Mesenchymal stem cell (in vitro differentiated cells and primary cell): ENCODE results near the gene RLN1.
A peak's percentile ranks its signal among the peaks of the same experiment; 100 is the strongest.

Experiments
- DNase-seq: peaks from one replicate; pipeline ENCODE4 v3.0.0-alpha.2; 2013
- H2AFZ ChIP-seq: one replicate; pipeline ENCODE4 v1.6.1; 2013; ENCODE audit warnings: low read depth, mild to moderate bottlenecking, control low read depth, inconsistent platforms, low read length, moderate library complexity
- H2AK5ac ChIP-seq: 2 replicates; pipeline ENCODE4 v1.6.1; 2013; ENCODE audit warnings: low read length, moderate library complexity, mild to moderate bottlenecking, inconsistent platforms; ENCODE audit not compliant: severe bottlenecking
- H2BK120ac ChIP-seq: one replicate; pipeline ENCODE4 v1.6.1; 2013; ENCODE audit warnings: low read depth, mild to moderate bottlenecking, inconsistent platforms, low read length, moderate library complexity
- H2BK12ac ChIP-seq, 2 experiments: one replicate each; pipeline ENCODE4 v1.6.1; 2013; ENCODE audit warnings: inconsistent platforms in 2 of 2, low read length in 2 of 2, mild to moderate bottlenecking in 2 of 2, moderate library complexity in 2 of 2, control low read depth in 1 of 2
- H2BK15ac ChIP-seq: one replicate; pipeline ENCODE4 v1.6.1; 2013; ENCODE audit warnings: mild to moderate bottlenecking, low read depth, inconsistent platforms; ENCODE audit not compliant: poor library complexity, severe bottlenecking
- H2BK5ac ChIP-seq: 2 replicates; pipeline ENCODE4 v1.6.1; 2013; ENCODE audit warnings: low read depth, mild to moderate bottlenecking, low read length, control low read depth, inconsistent platforms; ENCODE audit not compliant: poor library complexity, severe bottlenecking
- H3K14ac ChIP-seq, 2 experiments: one replicate each; pipeline ENCODE4 v1.6.1; 2013; ENCODE audit warnings: inconsistent platforms in 2 of 2, low read length in 2 of 2, control low read depth in 1 of 2, mild to moderate bottlenecking in 1 of 2, moderate library complexity in 1 of 2
- H3K18ac ChIP-seq, 2 experiments: one replicate each; pipeline ENCODE4 v1.6.1; 2013; ENCODE audit warnings: inconsistent platforms in 2 of 2, low read length in 2 of 2, control low read depth in 1 of 2, low read depth in 1 of 2, mild to moderate bottlenecking in 1 of 2
- H3K23ac ChIP-seq, 2 experiments: one replicate each; pipeline ENCODE4 v1.6.1; 2013; ENCODE audit warnings: inconsistent platforms in 2 of 2, low read length in 2 of 2, mild to moderate bottlenecking in 2 of 2, moderate library complexity in 2 of 2, control low read depth in 1 of 2
- H3K27ac ChIP-seq: 2 replicates; pipeline ENCODE4 v1.5.1; 2013; ENCODE audit warnings: mild to moderate bottlenecking, moderate library complexity, low read length, control low read depth, inconsistent platforms; ENCODE audit not compliant: poor library complexity, severe bottlenecking
- H3K27me3 ChIP-seq, 2 experiments: 2 replicates each; pipeline versions ENCODE4 v1.6.1 to v1.7.0; 2013; ENCODE audit warnings: low read length in 2 of 2, mild to moderate bottlenecking in 2 of 2, moderate library complexity in 2 of 2, control low read depth in 1 of 2, inconsistent platforms in 1 of 2; ENCODE audit not compliant: control insufficient read depth in 1 of 2, insufficient read depth in 1 of 2
- H3K36me3 ChIP-seq, 2 experiments: 2 replicates each; pipeline versions ENCODE4 v1.6.1 to v1.7.0; 2013; ENCODE audit warnings: low read length in 2 of 2, control low read depth in 1 of 2, inconsistent platforms in 1 of 2, low read depth in 1 of 2, mild to moderate bottlenecking in 1 of 2; ENCODE audit not compliant: insufficient read depth in 2 of 2, control insufficient read depth in 1 of 2
- H3K4ac ChIP-seq, 2 experiments: one replicate each; pipeline ENCODE4 v1.6.1; 2013; ENCODE audit warnings: inconsistent platforms in 2 of 2, low read length in 2 of 2, mild to moderate bottlenecking in 2 of 2, moderate library complexity in 2 of 2, control low read depth in 1 of 2, low read depth in 1 of 2
- H3K4me1 ChIP-seq: 2 replicates; pipeline ENCODE4 v1.6.1; 2013; ENCODE audit warnings: low read depth, low read length, control low read depth; ENCODE audit not compliant: control insufficient read depth, insufficient read depth
- H3K4me2 ChIP-seq: 2 replicates; pipeline ENCODE4 v1.6.1; 2013; ENCODE audit warnings: low read length, mild to moderate bottlenecking, inconsistent platforms; ENCODE audit not compliant: poor library complexity, severe bottlenecking
- H3K4me3 ChIP-seq, 2 experiments: 2 replicates each; pipeline versions ENCODE4 v1.5.1 to v1.7.0; 2013; ENCODE audit warnings: low read length in 2 of 2, mild to moderate bottlenecking in 2 of 2, control low read depth in 1 of 2, low read depth in 1 of 2; ENCODE audit not compliant: insufficient read depth in 1 of 2
- H3K79me1 ChIP-seq: replicated peaks from 2 replicates; pipeline ENCODE4 v1.6.1; 2013; ENCODE audit warnings: mild to moderate bottlenecking, control low read depth, low read length, inconsistent platforms; ENCODE audit not compliant: poor library complexity, severe bottlenecking
- H3K9ac ChIP-seq: 2 replicates; pipeline ENCODE4 v1.7.0; 2013; ENCODE audit warnings: mild to moderate bottlenecking, low read length, moderate library complexity
- H3K9me3 ChIP-seq: 2 replicates; pipeline ENCODE4 v1.7.0; 2013; ENCODE audit warnings: mild to moderate bottlenecking, low read length; ENCODE audit not compliant: control insufficient read depth
- H4K8ac ChIP-seq: one replicate; pipeline ENCODE4 v1.6.1; 2013; ENCODE audit warnings: inconsistent platforms, mild to moderate bottlenecking, low read length, moderate library complexity
- H4K91ac ChIP-seq: one replicate; pipeline ENCODE4 v1.6.1; 2013; ENCODE audit warnings: mild to moderate bottlenecking, low read length, inconsistent platforms
- WGBS: methylation state at CpG from one replicate; pipeline ENCODE4 v1.1.7; 2013; ENCODE audit warnings: mixed read lengths; 5-methylcytosine and 5-hydroxymethylcytosine counted together

RLN1 gene

DNA sequence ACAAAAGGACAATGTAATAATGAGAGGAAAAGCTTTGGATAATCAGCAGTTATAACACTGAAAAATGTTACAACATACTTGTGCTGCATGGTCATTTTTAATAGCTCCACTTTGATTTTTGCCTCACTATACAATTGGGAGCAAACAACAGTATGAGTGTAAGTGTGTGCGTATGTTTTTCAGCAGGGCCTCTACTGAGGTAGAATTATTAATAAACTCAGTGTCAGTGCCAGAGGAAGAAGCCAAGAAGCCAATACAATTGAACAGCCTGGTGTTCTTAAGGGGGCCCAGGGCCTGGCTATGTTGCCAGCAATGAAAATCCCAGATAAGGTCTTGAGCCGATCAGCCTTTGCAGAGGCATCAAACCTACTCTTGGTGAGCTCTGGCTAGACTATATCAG is 16.1 kb upstream of the RLN1 start:
- 97% methylated on average over 2 of the region's 2 CpGs for WGBS

DNA sequence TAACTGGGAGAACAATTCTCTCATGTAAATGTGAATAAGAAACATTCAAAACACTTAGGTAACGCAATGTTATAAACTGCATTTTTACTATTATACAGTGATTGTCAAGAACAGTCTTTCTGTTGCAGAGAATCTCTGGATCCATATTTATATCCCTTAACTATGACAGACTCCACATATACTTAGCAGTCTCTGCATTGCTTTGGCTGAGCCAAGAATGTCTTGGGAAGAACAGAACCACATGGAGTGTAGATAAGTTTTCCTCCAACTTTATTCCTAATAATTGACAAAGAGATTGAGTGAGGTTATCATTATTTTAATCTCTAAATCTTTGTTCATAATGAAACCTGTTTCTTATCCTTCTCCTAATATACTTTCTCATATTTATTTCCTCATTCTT is 15.6 kb upstream of the RLN1 start:
- Histone ChIP-seq H3K4ac (no peak overlapping the region), H2BK12ac (no peak overlapping the region), H4K8ac (no peak overlapping the region), H3K27me3 (no peaks in the 10 kb centered on the region), H3K4me2 (no peak overlapping the region), H2BK15ac (no peak overlapping the region), H2BK120ac (no peak overlapping the region), H3K18ac (no peak overlapping the region), H3K9ac (no peak overlapping the region), H4K91ac (no peak overlapping the region), H3K27ac (no peak overlapping the region), H3K9me3 (peaks cover 8% of the 10 kb centered on the region), H2AFZ (no peak overlapping the region), H2AK5ac (no peak overlapping the region), H3K36me3 (peaks cover 0 to 7% of the 10 kb centered on the region in 2 experiments), H3K14ac (no peak overlapping the region), H3K23ac (no peak overlapping the region), H2BK5ac (no peak overlapping the region), H3K79me1 (no peaks in the 10 kb centered on the region), H3K4me1 (no peaks in the 10 kb centered on the region), H3K4me3 (no peak overlapping the region)
- WGBS, result no CpG with 5 or more reads among the region's 1 CpG
- DNase-seq, result no peak

More for the DNA sequence above, 16.1 kb upstream of the RLN1 start:
- H2BK5ac ChIP-seq, result no peak overlapping the region
- no peak overlapping the region for H3K9ac ChIP-seq
- peaks cover 0 to 13% of the 10 kb centered on the region in 2 experiments for H3K36me3 ChIP-seq
- H2BK120ac ChIP-seq, result no peak overlapping the region
- no peaks in the 10 kb centered on the region for H3K4me1 ChIP-seq
- no peak overlapping the region for H2AFZ ChIP-seq
- no peak overlapping the region for H3K18ac ChIP-seq
- H2BK15ac ChIP-seq, result no peak overlapping the region
- no peak overlapping the region for H4K8ac ChIP-seq
- H3K79me1 ChIP-seq, result no peaks in the 10 kb centered on the region
- no peak overlapping the region for H3K14ac ChIP-seq
- H3K4me3 ChIP-seq, result no peak overlapping the region
- H3K9me3 ChIP-seq, result peaks cover 2% of the 10 kb centered on the region
- H3K23ac ChIP-seq, result no peak overlapping the region
- no peak overlapping the region for H3K4me2 ChIP-seq
- no peak overlapping the region for H4K91ac ChIP-seq
- H2BK12ac ChIP-seq, result no peak overlapping the region
- H2AK5ac ChIP-seq, result no peak overlapping the region
- no peak overlapping the region for H3K4ac ChIP-seq
- no peak for DNase-seq
- no peaks in the 10 kb centered on the region for H3K27me3 ChIP-seq
- H3K27ac ChIP-seq, result no peak overlapping the region

DNA sequence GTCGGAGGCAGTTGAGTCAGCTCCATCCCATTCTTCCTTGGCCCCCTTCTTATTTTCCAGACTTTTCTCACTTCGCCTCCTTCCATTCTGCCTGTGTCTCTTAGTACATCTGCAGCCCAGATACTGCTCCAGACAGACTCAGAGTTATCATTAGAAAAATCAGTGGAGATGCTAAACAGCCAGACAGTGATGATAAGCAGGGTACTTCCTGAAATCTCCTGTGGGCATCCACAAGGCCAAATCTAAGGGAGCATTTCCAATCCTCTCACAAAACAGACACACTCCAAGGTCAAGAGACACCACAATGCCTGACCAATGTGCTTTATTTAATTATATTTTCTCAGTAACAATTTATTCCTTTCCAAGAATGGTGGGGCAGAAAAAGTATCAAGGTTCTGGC is 14.5 kb upstream of the RLN1 start:
- Histone ChIP-seq H3K27me3 (no peaks in the 10 kb centered on the region), H3K4ac (no peak overlapping the region), H3K36me3 (peaks cover 0 to 7% of the 10 kb centered on the region in 2 experiments), H4K8ac (no peak overlapping the region), H3K4me3 (no peak overlapping the region), H4K91ac (no peak overlapping the region), H2BK120ac (no peak overlapping the region), H3K9me3 (peaks cover 16% of the 10 kb centered on the region), H3K9ac (no peak overlapping the region), H2AFZ (no peak overlapping the region), H2BK5ac (no peak overlapping the region), H2AK5ac (no peak overlapping the region), H3K4me2 (no peak overlapping the region), H3K79me1 (no peaks in the 10 kb centered on the region), H3K14ac (no peak overlapping the region), H3K4me1 (no peaks in the 10 kb centered on the region), H3K27ac (no peak overlapping the region), H3K18ac (no peak overlapping the region), H3K23ac (no peak overlapping the region), H2BK12ac (no peak overlapping the region), H2BK15ac (no peak overlapping the region)
- DNase-seq, result peak; percentile 30
- 84% methylated on average over 2 of the region's 2 CpGs for WGBS

DNA sequence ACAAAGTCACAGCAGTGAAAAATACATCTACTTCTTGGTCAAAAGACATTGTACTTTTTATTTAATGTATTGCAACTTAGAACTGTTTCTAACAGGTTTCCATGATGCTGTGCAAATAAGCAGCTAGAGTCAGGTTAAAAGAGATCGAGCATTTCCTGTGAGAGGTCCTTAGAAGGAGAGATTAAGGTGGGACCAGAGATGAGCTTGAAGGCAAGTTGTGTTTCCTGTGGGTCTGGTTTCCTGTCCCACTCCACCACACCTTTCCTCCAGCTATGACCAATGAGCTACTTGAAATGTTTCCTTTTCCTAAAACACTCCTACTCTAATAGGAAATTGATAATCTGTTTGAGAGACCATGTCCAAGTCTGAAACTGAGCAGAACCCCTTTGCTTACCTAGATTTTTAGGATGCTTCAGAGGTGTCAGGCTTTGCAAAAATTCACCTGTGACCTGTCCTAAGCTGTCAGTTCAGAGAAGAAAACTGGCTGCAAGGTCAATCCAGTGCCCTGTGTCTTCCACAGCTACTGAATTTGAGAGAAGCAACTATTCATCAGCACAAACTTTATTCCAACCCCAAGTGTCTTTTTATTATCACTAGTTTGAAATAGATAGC is 13.1 kb upstream of the RLN1 start:
- no CpG with 5 or more reads among the region's 1 CpG for WGBS
- Histone ChIP-seq H3K9ac (no peak overlapping the region), H3K14ac (no peak overlapping the region), H4K8ac (no peak overlapping the region), H2BK15ac (no peak overlapping the region), H3K4me3 (no peak overlapping the region), H2BK12ac (no peak overlapping the region), H3K18ac (no peak overlapping the region), H2BK5ac (no peak overlapping the region), H3K4me2 (no peak overlapping the region), H3K27me3 (no peaks in the 10 kb centered on the region), H2AFZ (no peak overlapping the region), H3K4me1 (no peaks in the 10 kb centered on the region), H2BK120ac (no peak overlapping the region), H3K36me3 (peaks cover 0 to 6% of the 10 kb centered on the region in 2 experiments), H3K27ac (no peak overlapping the region), H2AK5ac (no peak overlapping the region), H4K91ac (no peak overlapping the region), H3K79me1 (no peaks in the 10 kb centered on the region), H3K23ac (no peak overlapping the region), H3K9me3 (peaks cover 28% of the 10 kb centered on the region), H3K4ac (no peak overlapping the region)
- DNase-seq, result no peak
